Activated naive CD8-positive, alpha-beta T cell (primary cell): ENCODE measurements around the gene INCENP.

Experiments
- H3K27ac Mint-ChIP-seq: one replicate; pipeline ENCODE4 v1.8.0; 2021; ENCODE audit warnings: mixed read lengths
- H3K27me3 Mint-ChIP-seq: one replicate; pipeline ENCODE4 v1.8.0; 2021; ENCODE audit warnings: mixed read lengths
- H3K36me3 Mint-ChIP-seq: one replicate; pipeline ENCODE4 v1.8.0; 2021; ENCODE audit warnings: mixed read lengths
- H3K4me1 Mint-ChIP-seq: one replicate; pipeline ENCODE4 v1.8.0; 2021; ENCODE audit warnings: low read depth, mixed read lengths
- H3K4me3 Mint-ChIP-seq: one replicate; pipeline ENCODE4 v1.8.0; 2021; ENCODE audit warnings: mild to moderate bottlenecking, mixed read lengths
- H3K9me3 Mint-ChIP-seq: one replicate; pipeline ENCODE4 v1.8.0; 2021; ENCODE audit warnings: low read depth, mixed read lengths

INCENP gene

GRCh38 chr11:62144641-62145255, 20.9 kb downstream of the INCENP start:
- Mint-ChIP-seq H3K4me3 (no peak overlapping the region), H3K9me3 (no peaks in the 10 kb centered on the region), H3K4me1 (no peaks in the 10 kb centered on the region), H3K36me3 (peaks cover 4% of the 10 kb centered on the region), H3K27me3 (no peaks in the 10 kb centered on the region), H3K27ac (no peak overlapping the region)

GRCh38 chr11:62145261-62145871, 21.6 kb downstream of the INCENP start:
- H3K36me3 Mint-ChIP-seq, result peaks cover 4% of the 10 kb centered on the region
- H3K9me3 Mint-ChIP-seq, result no peaks in the 10 kb centered on the region
- no peak overlapping the region for H3K27ac Mint-ChIP-seq
- no peaks in the 10 kb centered on the region for H3K4me1 Mint-ChIP-seq
- no peak overlapping the region for H3K4me3 Mint-ChIP-seq
- no peaks in the 10 kb centered on the region for H3K27me3 Mint-ChIP-seq

- Mint-ChIP-seq H3K4me3 (no peak overlapping the region), H3K27ac (no peak overlapping the region), H3K4me1 (no peaks in the 10 kb centered on the region), H3K36me3 (peaks cover 4% of the 10 kb centered on the region), H3K27me3 (no peaks in the 10 kb centered on the region), H3K9me3 (no peaks in the 10 kb centered on the region)
Observed at GRCh38 chr11:62146476-62147200, 22.8 kb downstream of the INCENP start.

- H3K9me3 Mint-ChIP-seq, result no peaks in the 10 kb centered on the region
- peaks cover 4% of the 10 kb centered on the region for H3K36me3 Mint-ChIP-seq
- no peak overlapping the region for H3K4me3 Mint-ChIP-seq
- H3K4me1 Mint-ChIP-seq, result no peaks in the 10 kb centered on the region
- H3K27me3 Mint-ChIP-seq, result no peaks in the 10 kb centered on the region
- H3K27ac Mint-ChIP-seq, result no peak overlapping the region
Observed at GRCh38 chr11:62147545-62147944, 23.7 kb downstream of the INCENP start.

GRCh38 chr11:62148271-62148980, 24.6 kb downstream of the INCENP start:
- no peaks in the 10 kb centered on the region for H3K4me1 Mint-ChIP-seq
- H3K4me3 Mint-ChIP-seq, result no peak overlapping the region
- no peaks in the 10 kb centered on the region for H3K9me3 Mint-ChIP-seq
- peaks cover 9% of the 10 kb centered on the region for H3K36me3 Mint-ChIP-seq
- no peak overlapping the region for H3K27ac Mint-ChIP-seq
- no peaks in the 10 kb centered on the region for H3K27me3 Mint-ChIP-seq

GRCh38 chr11:62149986-62150886, 26.4 kb downstream of the INCENP start:
- Mint-ChIP-seq H3K27ac (no peak overlapping the region), H3K9me3 (no peaks in the 10 kb centered on the region), H3K4me1 (no peaks in the 10 kb centered on the region), H3K4me3 (no peak overlapping the region), H3K27me3 (no peaks in the 10 kb centered on the region), H3K36me3 (peaks cover 9% of the 10 kb centered on the region)

- no peaks in the 10 kb centered on the region for H3K9me3 Mint-ChIP-seq
- H3K4me1 Mint-ChIP-seq, result no peaks in the 10 kb centered on the region
- no peak overlapping the region for H3K4me3 Mint-ChIP-seq
- H3K27me3 Mint-ChIP-seq, result no peaks in the 10 kb centered on the region
- H3K27ac Mint-ChIP-seq, result no peak overlapping the region
- H3K36me3 Mint-ChIP-seq, result peaks cover 9% of the 10 kb centered on the region
Observed at GRCh38 chr11:62150887-62151736, 27.3 kb downstream of the INCENP start.

- Mint-ChIP-seq H3K27ac (no peak overlapping the region), H3K27me3 (no peaks in the 10 kb centered on the region), H3K4me1 (no peaks in the 10 kb centered on the region), H3K36me3 (peaks cover 9% of the 10 kb centered on the region), H3K4me3 (no peak overlapping the region), H3K9me3 (no peaks in the 10 kb centered on the region)
Observed at GRCh38 chr11:62151737-62152102, 27.9 kb downstream of the INCENP start.

GRCh38 chr11:62152245-62153086, 28.7 kb downstream of the INCENP start:
- H3K27me3 Mint-ChIP-seq, result no peaks in the 10 kb centered on the region
- no peak overlapping the region for H3K4me3 Mint-ChIP-seq

GRCh38 chr11:62153087-62153395, 29.2 kb downstream of the INCENP start:
- Mint-ChIP-seq H3K36me3 (peaks cover 9% of the 10 kb centered on the region), H3K4me3 (no peak overlapping the region), H3K27ac (no peak overlapping the region), H3K4me1 (no peaks in the 10 kb centered on the region), H3K9me3 (no peaks in the 10 kb centered on the region), H3K27me3 (no peaks in the 10 kb centered on the region)

More at GRCh38 chr11:62152245-62153086, 28.7 kb downstream of the INCENP start:
- Mint-ChIP-seq H3K9me3 (no peaks in the 10 kb centered on the region), H3K4me1 (no peaks in the 10 kb centered on the region), H3K36me3 (peaks cover 9% of the 10 kb centered on the region), H3K27ac (no peak overlapping the region)

- no peak overlapping the region for H3K4me3 Mint-ChIP-seq
- H3K27me3 Mint-ChIP-seq, result no peaks in the 10 kb centered on the region
- H3K9me3 Mint-ChIP-seq, result no peaks in the 10 kb centered on the region
- peaks cover 9% of the 10 kb centered on the region for H3K36me3 Mint-ChIP-seq
- no peaks in the 10 kb centered on the region for H3K4me1 Mint-ChIP-seq
- no peak overlapping the region for H3K27ac Mint-ChIP-seq
Observed at GRCh38 chr11:62153617-62154016, 29.8 kb downstream of the INCENP start.

- Mint-ChIP-seq H3K9me3 (no peaks in the 10 kb centered on the region), H3K36me3 (peaks cover 6% of the 10 kb centered on the region), H3K4me1 (no peaks in the 10 kb centered on the region), H3K27me3 (peaks cover 16% of the 10 kb centered on the region), H3K27ac (no peak overlapping the region), H3K4me3 (no peak overlapping the region)
Observed at GRCh38 chr11:62157603-62158002, 33.8 kb downstream of the INCENP start.

GRCh38 chr11:62166371-62166770, 42.6 kb downstream of the INCENP start:
- Mint-ChIP-seq H3K27ac (no peak overlapping the region), H3K9me3 (no peaks in the 10 kb centered on the region), H3K4me1 (peaks cover 2% of the 10 kb centered on the region), H3K36me3 (no peaks in the 10 kb centered on the region), H3K4me3 (no peak overlapping the region), H3K27me3 (peaks cover 15% of the 10 kb centered on the region)
